NB4 (cell line): ENCODE results near the gene PFDN1.

Experiments used
- DNase-seq: peaks from one replicate; pipeline ENCODE4 v3.0.0; 2010; ENCODE audit warnings: low read depth
- H3K4me3 ChIP-seq: one replicate; pipeline ENCODE4 v1.5.1; 2011; ENCODE audit warnings: mild to moderate bottlenecking, low read depth, low read length, moderate library complexity
- MAX ChIP-seq: IDR thresholded peaks from 2 replicates; pipeline ENCODE4 v1.6.1; 2011; ENCODE audit warnings: low read depth, low read length
- MYC ChIP-seq: IDR thresholded peaks from 2 replicates; pipeline ENCODE4 v1.6.1; 2011; ENCODE audit warnings: low read depth, low read length
- POLR2A ChIP-seq: IDR thresholded peaks from 2 replicates; pipeline ENCODE4 v1.6.1; 2011; ENCODE audit warnings: mild to moderate bottlenecking; ENCODE audit not compliant: insufficient read length; ENCODE audit errors: extremely low read depth
- TF ChIP-seq, protein P1 (sequence below): IDR thresholded peaks from one replicate; pipeline ENCODE4 v1.5.1; 2012; ENCODE audit warnings: low read depth, low read length

The PFDN1 gene

DNA sequence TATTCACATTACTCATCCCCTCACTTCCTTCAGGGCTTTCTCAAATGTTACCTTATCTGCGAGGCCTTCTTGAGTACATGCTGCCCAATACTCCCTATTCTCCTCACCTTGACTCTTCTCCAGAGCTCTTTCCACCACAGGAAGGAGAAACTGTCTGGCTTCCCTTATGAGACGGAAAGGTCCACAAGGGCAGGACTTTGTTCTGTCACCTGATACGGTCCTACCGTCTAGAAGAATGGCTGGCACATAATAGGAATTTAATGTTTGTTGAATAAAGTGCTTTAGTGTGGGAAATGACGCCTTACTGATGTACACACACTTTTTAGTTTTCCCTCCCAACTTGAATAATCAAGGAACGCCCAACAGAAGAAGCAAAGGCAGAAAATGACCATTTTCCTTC is 52.5 kb downstream of the PFDN1 start:
- no peak for DNase-seq
- no peak overlapping the region for H3K4me3 ChIP-seq
- no peak for TF ChIP-seq MAX

- no peak for DNase-seq
- H3K4me3 ChIP-seq: no peak overlapping the region
- no peak for TF ChIP-seq POLR2A
- no peak for TF ChIP-seq MYC
- TF ChIP-seq MAX: no peak
- TF ChIP-seq, protein P1, sequence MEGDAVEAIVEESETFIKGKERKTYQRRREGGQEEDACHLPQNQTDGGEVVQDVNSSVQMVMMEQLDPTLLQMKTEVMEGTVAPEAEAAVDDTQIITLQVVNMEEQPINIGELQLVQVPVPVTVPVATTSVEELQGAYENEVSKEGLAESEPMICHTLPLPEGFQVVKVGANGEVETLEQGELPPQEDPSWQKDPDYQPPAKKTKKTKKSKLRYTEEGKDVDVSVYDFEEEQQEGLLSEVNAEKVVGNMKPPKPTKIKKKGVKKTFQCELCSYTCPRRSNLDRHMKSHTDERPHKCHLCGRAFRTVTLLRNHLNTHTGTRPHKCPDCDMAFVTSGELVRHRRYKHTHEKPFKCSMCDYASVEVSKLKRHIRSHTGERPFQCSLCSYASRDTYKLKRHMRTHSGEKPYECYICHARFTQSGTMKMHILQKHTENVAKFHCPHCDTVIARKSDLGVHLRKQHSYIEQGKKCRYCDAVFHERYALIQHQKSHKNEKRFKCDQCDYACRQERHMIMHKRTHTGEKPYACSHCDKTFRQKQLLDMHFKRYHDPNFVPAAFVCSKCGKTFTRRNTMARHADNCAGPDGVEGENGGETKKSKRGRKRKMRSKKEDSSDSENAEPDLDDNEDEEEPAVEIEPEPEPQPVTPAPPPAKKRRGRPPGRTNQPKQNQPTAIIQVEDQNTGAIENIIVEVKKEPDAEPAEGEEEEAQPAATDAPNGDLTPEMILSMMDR: no peak
Observed at GRCh38 chr5:140249536-140249935, 53.4 kb downstream of the PFDN1 start.

GRCh38 chr5:140248414-140248813 is 54.5 kb downstream of the PFDN1 start:
- DNase-seq: no peak
- no peak overlapping the region for H3K4me3 ChIP-seq

DNA sequence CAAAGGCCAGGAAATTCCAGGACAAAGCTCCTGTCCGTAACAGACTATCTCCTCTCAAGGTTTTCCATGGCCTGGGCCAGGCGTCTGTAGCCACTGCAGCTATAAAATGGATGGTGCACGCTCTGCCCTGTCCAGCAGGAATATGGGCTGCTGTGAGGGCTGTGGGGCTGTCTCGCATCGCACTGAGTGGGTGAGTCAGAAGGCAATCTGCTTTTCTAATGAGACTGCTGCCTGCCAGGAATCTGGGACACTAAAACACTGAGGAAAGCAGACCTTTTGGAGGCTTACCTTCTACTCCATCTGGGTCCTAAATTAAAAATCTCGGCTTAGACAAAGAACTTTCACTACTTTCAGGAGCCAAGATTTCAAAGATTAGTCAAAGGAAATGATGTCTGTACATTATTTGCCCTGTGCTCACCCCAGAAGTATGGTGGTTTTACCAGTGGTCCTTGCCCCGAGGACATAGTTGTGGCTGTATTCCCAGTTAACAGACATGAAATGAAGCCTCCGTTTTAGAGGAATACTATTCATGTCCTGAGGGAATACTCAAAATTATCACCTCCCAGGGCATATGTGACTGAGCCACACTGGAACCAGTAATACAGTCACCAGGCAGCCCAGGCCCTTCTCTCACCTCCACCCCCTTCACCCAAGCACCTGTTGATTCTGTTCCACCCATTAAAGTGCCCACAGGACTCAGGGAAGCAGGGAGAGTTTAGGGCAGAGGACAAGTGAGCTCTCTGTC is 56.4 kb downstream of the PFDN1 start:
- no peak for DNase-seq
- TF ChIP-seq MYC (no peak), POLR2A (no peak), MAX (no peak)
- TF ChIP-seq, protein P1: no peak
- H3K4me3 ChIP-seq: no peak overlapping the region

More at GRCh38 chr5:140248414-140248813, 54.5 kb downstream of the PFDN1 start:
- no peak for TF ChIP-seq MAX
- TF ChIP-seq, protein P1: no peak

- TF ChIP-seq POLR2A: no peak
- TF ChIP-seq MYC: no peak
- no peak for TF ChIP-seq MAX
- TF ChIP-seq, protein P1: no peak
- DNase-seq: no peak
- no peak overlapping the region for H3K4me3 ChIP-seq
Observed at GRCh38 chr5:140245926-140246325, 57.0 kb downstream of the PFDN1 start.

DNA sequence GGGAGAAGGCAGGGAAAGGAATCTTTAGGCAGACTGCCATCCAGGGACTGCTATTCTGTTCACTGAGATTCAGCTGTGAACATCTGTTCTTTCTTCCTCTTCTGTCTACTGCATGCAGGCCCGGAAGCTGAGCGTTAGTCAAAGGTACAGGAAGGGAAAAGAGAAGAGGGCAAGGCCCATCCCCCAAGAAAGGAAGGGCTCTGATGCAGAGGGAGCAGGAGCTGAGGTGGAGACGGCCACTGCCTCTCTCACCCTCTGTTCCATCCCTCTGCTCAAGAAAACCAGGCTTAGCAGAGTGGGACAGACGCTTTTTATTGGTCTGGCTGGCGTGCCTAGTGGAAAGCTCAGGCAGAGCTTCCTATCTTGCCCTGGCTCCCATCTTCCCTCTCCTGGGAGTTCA is 57.6 kb downstream of the PFDN1 start:
- no peak overlapping the region for H3K4me3 ChIP-seq
- TF ChIP-seq MYC (no peak), MAX (no peak), POLR2A (no peak)
- TF ChIP-seq, protein P1: no peak
- no peak for DNase-seq
